GM23338 (cell line): ENCODE data around the gene RGSL1. TPM values are rescaled to one million over a fixed set of nuclear protein-coding genes. Genes with fewer than 3 reads are reported as not detected.

Experiments
- ATAC-seq: fragments of 200-7000 bp; cut with Tn5 transposase; 3 replicates; pipeline ENCODE4 v1.9.1; 2020
- DNase-seq: peaks from one replicate; pipeline ENCODE4 v3.0.0-alpha.2; 2015; ENCODE audit warnings: low spot score
- H2AFZ ChIP-seq: fragments of 200-600 bp; sonication (generic); 2 replicates; pipeline ENCODE4 v1.8.0; 2016; ENCODE audit warnings: antibody characterized with exemption, mild to moderate bottlenecking, moderate library complexity
- H3F3A ChIP-seq: fragments of 200-600 bp; sonication (generic); replicated peaks from 2 replicates; pipeline ENCODE4 v1.8.0; 2017; ENCODE audit warnings: antibody characterized with exemption, mixed run types, low read depth
- H3K27ac ChIP-seq: fragments of 200-600 bp; sonication (generic); 2 replicates; pipeline ENCODE4 v1.6.1; 2016; ENCODE audit warnings: low read depth
- H3K27me3 ChIP-seq: fragments of 200-600 bp; sonication (generic); 2 replicates; pipeline ENCODE4 v1.8.0; 2016; ENCODE audit warnings: mild to moderate bottlenecking, mixed run types, moderate library complexity; ENCODE audit not compliant: insufficient read depth
- H3K36me3 ChIP-seq: fragments of 200-600 bp; sonication (generic); 2 replicates; pipeline ENCODE4 v1.8.0; 2016; ENCODE audit warnings: mild to moderate bottlenecking; ENCODE audit not compliant: insufficient read depth
- H3K4me1 ChIP-seq: fragments of 200-600 bp; sonication (generic); 2 replicates; pipeline ENCODE4 v1.8.0; 2016; ENCODE audit warnings: mild to moderate bottlenecking, moderate library complexity; ENCODE audit not compliant: insufficient read depth
- H3K4me2 ChIP-seq: fragments of 200-600 bp; sonication (generic); 2 replicates; pipeline ENCODE4 v1.7.1; 2017; ENCODE audit warnings: mixed run types
- H3K4me3 ChIP-seq: fragments of 200-600 bp; sonication (generic); 2 replicates; pipeline ENCODE4 v1.6.1; 2016; ENCODE audit warnings: mixed run types
- H3K79me2 ChIP-seq: fragments of 200-600 bp; sonication (generic); replicated peaks from 2 replicates; pipeline ENCODE4 v1.8.0; 2017; ENCODE audit warnings: mild to moderate bottlenecking; ENCODE audit not compliant: insufficient read depth
- H3K9me2 ChIP-seq: fragments of 200-600 bp; sonication (generic); 2 replicates; pipeline ENCODE4 v1.8.0; 2017; ENCODE audit not compliant: insufficient read depth
- H4K20me1 ChIP-seq: fragments of 200-600 bp; sonication (generic); replicated peaks from 2 replicates; pipeline ENCODE4 v1.8.0; 2017; ENCODE audit warnings: mild to moderate bottlenecking; ENCODE audit not compliant: insufficient read depth
- H3K27ac Mint-ChIP-seq: 2 replicates; pipeline ENCODE4 v1.8.0; 2020; ENCODE audit warnings: inconsistent platforms, mild to moderate bottlenecking, moderate library complexity, mixed read lengths
- H3K27me3 Mint-ChIP-seq: 3 replicates; pipeline ENCODE4 v1.8.0; 2022; ENCODE audit warnings: low read depth, mild to moderate bottlenecking, moderate library complexity, mixed read lengths, inconsistent platforms; ENCODE audit not compliant: insufficient read depth, poor library complexity
- H3K36me3 Mint-ChIP-seq: 3 replicates; pipeline ENCODE4 v1.8.0; 2021; ENCODE audit warnings: low read depth, mild to moderate bottlenecking, inconsistent platforms, moderate library complexity, mixed read lengths
- H3K4me1 Mint-ChIP-seq: 3 replicates; pipeline ENCODE4 v1.8.0; 2020; ENCODE audit warnings: mild to moderate bottlenecking, inconsistent platforms, mixed read lengths
- H3K4me3 Mint-ChIP-seq: 3 replicates; pipeline ENCODE4 v1.8.0; 2021; ENCODE audit warnings: moderate library complexity, mild to moderate bottlenecking, inconsistent platforms, mixed read lengths
- H3K9me3 Mint-ChIP-seq: 3 replicates; pipeline ENCODE4 v1.8.0; 2020; ENCODE audit warnings: moderate library complexity, mild to moderate bottlenecking, inconsistent platforms, mixed read lengths
- CREB1 ChIP-seq: fragments of 250-450 bp; sonication (Bioruptor Pico); IDR thresholded peaks from 2 replicates; pipeline ENCODE4 v1.5.0; 2020; ENCODE audit warnings: low read depth, mild to moderate bottlenecking, moderate library complexity
- ETS1 ChIP-seq: IDR thresholded peaks from 2 replicates; pipeline ENCODE4 v1.6.1; 2016; ENCODE audit warnings: antibody characterized with exemption
- EZH2 ChIP-seq: fragments of 200-600 bp; sonication (generic); IDR thresholded peaks from one replicate; pipeline ENCODE4 v1.8.0; 2017; ENCODE audit warnings: antibody characterized with exemption, mild to moderate bottlenecking, low read depth; ENCODE audit not compliant: unreplicated experiment
- EZH2phosphoT487 ChIP-seq: fragments of 200-600 bp; sonication (generic); IDR thresholded peaks from one replicate; pipeline ENCODE4 v1.8.1; 2018; ENCODE audit warnings: antibody characterized with exemption; ENCODE audit not compliant: unreplicated experiment
- NANOG ChIP-seq: IDR thresholded peaks from 2 replicates; pipeline ENCODE4 v1.6.1; 2016; ENCODE audit warnings: antibody characterized with exemption, borderline replicate concordance
- POLR2AphosphoS5 ChIP-seq: IDR thresholded peaks from 2 replicates; pipeline ENCODE4 v1.6.1; 2016; ENCODE audit warnings: antibody characterized with exemption, low read depth
- STAT1 ChIP-seq: IDR thresholded peaks from one replicate; pipeline ENCODE4 v1.6.1; 2016; ENCODE audit warnings: antibody characterized with exemption; ENCODE audit not compliant: unreplicated experiment
- ZNF114 ChIP-seq: fragments of 250-450 bp; sonication (Bioruptor Pico); IDR thresholded peaks from 2 replicates; pipeline ENCODE4 v1.5.0; 2020; ENCODE audit warnings: mild to moderate bottlenecking, moderate library complexity
- ZNF331 ChIP-seq: fragments of 250-450 bp; sonication (Bioruptor Pico); IDR thresholded peaks from 2 replicates; pipeline ENCODE4 v1.5.0; 2020; ENCODE audit warnings: low read depth, mild to moderate bottlenecking, moderate library complexity
- polyA plus RNA-seq: library from polyadenylated mRNA; unstranded; fragments of >200 nt; fragmentation: Nextera tagmentation; extraction: Ambion mirVana; gene quantifications from 2 replicates; pipeline ENCODE4 v1.2.1, GENCODE V29; 2016
- total RNA-seq: library from RNA; depleted of rRNA; stranded (reverse); fragments of >200 nt; shearing (Covaris generic); gene quantifications from 2 replicates; pipeline ENCODE4 v1.2.3, GENCODE V29; 2014
- TF ChIP-seq, protein P1 (sequence below): fragments of 250-450 bp; sonication (Bioruptor Pico); IDR thresholded peaks from 2 replicates; pipeline ENCODE4 v1.5.0; 2020; ENCODE audit warnings: mild to moderate bottlenecking, moderate library complexity
- TF ChIP-seq, protein P2 (sequence below), 2 experiments: fragments of 200-600 bp in 1 of 2; sonication (generic) in 1 of 2; conservative IDR thresholded peaks; 2 replicates each; pipeline versions ENCODE4 v1.5.1 to v1.6.1; 2016 to 2017; ENCODE audit warnings: antibody characterized with exemption in 2 of 2, low read depth in 2 of 2, mild to moderate bottlenecking in 2 of 2, moderate library complexity in 1 of 2

The RGSL1 gene
- total and polyA plus RNA-seq, 2 experiments from 2014 or later, result not detected

DNA sequence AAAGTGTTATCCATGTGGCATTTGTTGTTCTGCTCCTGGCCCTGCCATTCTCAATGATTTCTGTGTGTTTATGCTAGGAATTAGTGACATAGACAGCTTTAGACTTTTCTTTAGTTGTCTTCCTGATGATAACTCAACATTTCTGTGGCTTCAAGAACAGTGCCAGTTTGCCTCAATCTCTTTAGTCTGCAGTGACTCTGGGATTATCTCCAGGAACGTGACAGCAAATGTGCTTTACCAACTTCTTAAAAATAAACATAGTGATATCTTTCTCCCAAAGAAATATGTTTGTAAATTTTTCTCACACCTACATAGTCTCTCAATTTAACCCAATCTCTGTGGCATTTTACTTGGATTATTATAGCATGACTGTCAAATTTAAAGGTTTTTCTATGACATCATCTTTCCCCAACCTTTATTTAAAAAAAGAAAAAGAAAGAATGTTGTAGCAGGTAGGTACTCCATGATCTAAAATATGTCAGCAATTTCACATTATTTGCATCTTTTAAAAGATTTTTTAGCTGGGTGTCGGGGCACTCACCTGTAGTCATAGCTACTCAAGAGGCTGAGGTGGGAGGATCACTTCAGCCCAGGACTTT is 114.6 kb downstream of the RGSL1 start:
- H3K9me2 ChIP-seq, result no peaks in the 10 kb centered on the region

More for the DNA sequence above, 114.6 kb downstream of the RGSL1 start:
- Histone ChIP-seq H4K20me1 (no peaks in the 10 kb centered on the region), H3F3A (no peaks in the 10 kb centered on the region), H3K4me2 (no peak overlapping the region), H3K27me3 (no peaks in the 10 kb centered on the region), H3K79me2 (no peaks in the 10 kb centered on the region), H3K36me3 (no peaks in the 10 kb centered on the region), H3K4me1 (no peaks in the 10 kb centered on the region), H3K27ac (no peak overlapping the region), H3K4me3 (no peak overlapping the region), H2AFZ (no peak overlapping the region)
- no peaks in the 10 kb centered on the region; the same call in 2 of the 3 replicates for H3K4me1 Mint-ChIP-seq
- no peaks in the 10 kb centered on the region for H3K9me3 Mint-ChIP-seq
- H3K27ac Mint-ChIP-seq, result no peak overlapping the region
- ATAC-seq (no peak), DNase-seq (no peak)
- TF ChIP-seq ZNF331 (CRISPR knock-in tag) (no peak), NANOG (no peak), EZH2 (no peak), STAT1 (no peak), POLR2AphosphoS5 (no peak), CREB1 (CRISPR knock-in tag) (no peak), ZNF114 (CRISPR knock-in tag) (no peak), EZH2phosphoT487 (no peak), ETS1 (no peak)
- TF ChIP-seq, protein P1, sequence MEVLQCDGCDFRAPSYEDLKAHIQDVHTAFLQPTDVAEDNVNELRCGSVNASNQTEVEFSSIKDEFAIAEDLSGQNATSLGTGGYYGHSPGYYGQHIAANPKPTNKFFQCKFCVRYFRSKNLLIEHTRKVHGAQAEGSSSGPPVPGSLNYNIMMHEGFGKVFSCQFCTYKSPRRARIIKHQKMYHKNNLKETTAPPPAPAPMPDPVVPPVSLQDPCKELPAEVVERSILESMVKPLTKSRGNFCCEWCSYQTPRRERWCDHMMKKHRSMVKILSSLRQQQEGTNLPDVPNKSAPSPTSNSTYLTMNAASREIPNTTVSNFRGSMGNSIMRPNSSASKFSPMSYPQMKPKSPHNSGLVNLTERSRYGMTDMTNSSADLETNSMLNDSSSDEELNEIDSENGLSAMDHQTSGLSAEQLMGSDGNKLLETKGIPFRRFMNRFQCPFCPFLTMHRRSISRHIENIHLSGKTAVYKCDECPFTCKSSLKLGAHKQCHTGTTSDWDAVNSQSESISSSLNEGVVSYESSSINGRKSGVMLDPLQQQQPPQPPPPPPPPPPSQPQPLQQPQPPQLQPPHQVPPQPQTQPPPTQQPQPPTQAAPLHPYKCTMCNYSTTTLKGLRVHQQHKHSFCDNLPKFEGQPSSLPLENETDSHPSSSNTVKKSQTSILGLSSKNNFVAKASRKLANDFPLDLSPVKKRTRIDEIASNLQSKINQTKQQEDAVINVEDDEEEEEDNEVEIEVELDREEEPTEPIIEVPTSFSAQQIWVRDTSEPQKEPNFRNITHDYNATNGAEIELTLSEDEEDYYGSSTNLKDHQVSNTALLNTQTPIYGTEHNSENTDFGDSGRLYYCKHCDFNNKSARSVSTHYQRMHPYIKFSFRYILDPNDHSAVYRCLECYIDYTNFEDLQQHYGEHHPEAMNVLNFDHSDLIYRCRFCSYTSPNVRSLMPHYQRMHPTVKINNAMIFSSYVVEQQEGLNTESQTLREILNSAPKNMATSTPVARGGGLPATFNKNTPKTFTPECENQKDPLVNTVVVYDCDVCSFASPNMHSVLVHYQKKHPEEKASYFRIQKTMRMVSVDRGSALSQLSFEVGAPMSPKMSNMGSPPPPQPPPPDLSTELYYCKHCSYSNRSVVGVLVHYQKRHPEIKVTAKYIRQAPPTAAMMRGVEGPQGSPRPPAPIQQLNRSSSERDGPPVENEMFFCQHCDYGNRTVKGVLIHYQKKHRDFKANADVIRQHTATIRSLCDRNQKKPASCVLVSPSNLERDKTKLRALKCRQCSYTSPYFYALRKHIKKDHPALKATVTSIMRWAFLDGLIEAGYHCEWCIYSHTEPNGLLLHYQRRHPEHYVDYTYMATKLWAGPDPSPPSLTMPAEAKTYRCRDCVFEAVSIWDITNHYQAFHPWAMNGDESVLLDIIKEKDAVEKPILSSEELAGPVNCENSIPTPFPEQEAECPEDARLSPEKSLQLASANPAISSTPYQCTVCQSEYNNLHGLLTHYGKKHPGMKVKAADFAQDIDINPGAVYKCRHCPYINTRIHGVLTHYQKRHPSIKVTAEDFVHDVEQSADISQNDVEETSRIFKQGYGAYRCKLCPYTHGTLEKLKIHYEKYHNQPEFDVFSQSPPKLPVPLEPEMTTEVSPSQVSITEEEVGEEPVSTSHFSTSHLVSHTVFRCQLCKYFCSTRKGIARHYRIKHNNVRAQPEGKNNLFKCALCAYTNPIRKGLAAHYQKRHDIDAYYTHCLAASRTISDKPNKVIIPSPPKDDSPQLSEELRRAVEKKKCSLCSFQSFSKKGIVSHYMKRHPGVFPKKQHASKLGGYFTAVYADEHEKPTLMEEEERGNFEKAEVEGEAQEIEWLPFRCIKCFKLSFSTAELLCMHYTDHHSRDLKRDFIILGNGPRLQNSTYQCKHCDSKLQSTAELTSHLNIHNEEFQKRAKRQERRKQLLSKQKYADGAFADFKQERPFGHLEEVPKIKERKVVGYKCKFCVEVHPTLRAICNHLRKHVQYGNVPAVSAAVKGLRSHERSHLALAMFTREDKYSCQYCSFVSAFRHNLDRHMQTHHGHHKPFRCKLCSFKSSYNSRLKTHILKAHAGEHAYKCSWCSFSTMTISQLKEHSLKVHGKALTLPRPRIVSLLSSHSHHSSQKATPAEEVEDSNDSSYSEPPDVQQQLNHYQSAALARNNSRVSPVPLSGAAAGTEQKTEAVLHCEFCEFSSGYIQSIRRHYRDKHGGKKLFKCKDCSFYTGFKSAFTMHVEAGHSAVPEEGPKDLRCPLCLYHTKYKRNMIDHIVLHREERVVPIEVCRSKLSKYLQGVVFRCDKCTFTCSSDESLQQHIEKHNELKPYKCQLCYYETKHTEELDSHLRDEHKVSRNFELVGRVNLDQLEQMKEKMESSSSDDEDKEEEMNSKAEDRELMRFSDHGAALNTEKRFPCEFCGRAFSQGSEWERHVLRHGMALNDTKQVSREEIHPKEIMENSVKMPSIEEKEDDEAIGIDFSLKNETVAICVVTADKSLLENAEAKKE (CRISPR knock-in tag), result no peak
- TF ChIP-seq, protein P2, sequence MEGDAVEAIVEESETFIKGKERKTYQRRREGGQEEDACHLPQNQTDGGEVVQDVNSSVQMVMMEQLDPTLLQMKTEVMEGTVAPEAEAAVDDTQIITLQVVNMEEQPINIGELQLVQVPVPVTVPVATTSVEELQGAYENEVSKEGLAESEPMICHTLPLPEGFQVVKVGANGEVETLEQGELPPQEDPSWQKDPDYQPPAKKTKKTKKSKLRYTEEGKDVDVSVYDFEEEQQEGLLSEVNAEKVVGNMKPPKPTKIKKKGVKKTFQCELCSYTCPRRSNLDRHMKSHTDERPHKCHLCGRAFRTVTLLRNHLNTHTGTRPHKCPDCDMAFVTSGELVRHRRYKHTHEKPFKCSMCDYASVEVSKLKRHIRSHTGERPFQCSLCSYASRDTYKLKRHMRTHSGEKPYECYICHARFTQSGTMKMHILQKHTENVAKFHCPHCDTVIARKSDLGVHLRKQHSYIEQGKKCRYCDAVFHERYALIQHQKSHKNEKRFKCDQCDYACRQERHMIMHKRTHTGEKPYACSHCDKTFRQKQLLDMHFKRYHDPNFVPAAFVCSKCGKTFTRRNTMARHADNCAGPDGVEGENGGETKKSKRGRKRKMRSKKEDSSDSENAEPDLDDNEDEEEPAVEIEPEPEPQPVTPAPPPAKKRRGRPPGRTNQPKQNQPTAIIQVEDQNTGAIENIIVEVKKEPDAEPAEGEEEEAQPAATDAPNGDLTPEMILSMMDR (conservative IDR thresholded peaks at IDR 0.05; ENCODE audit: low read depth in 2 of 2), result no peak
- no peaks in the 10 kb centered on the region for H3K27me3 Mint-ChIP-seq
- H3K4me3 Mint-ChIP-seq, result no peak overlapping the region
- no peaks in the 10 kb centered on the region for H3K36me3 Mint-ChIP-seq
